PC-3 (cell line): Measurements from ENCODE around the gene ARFGAP3. TPM values are rescaled to one million over a fixed set of nuclear protein-coding genes. Genes with fewer than 3 reads are reported as not detected.

Experiments used
- ATAC-seq: fragments of 200-7000 bp; cut with Tn5 transposase; 2 replicates; pipeline ENCODE4 v1.9.1; 2020; ENCODE audit warnings: mild to moderate bottlenecking, moderate library complexity
- BruUV-seq: library from RNA; stranded (reverse); fragments of 400-500 nt; replicated peaks from 2 replicates; lab custom pipeline; 2021; lab: Mats Ljungman, UMichigan
- CTCF ChIA-PET: fragments of 300-600 bp; sonication (Branson Sonifier 250); formaldehyde crosslinking; loops from one replicate; lab custom pipeline; 2022; ENCODE audit warnings: antibody characterized with exemption; lab: Charles Lee
- POLR2A ChIA-PET: fragments of 300-600 bp; sonication (Branson Sonifier 250); formaldehyde crosslinking; loops from one replicate; lab custom pipeline; 2022; ENCODE audit warnings: antibody characterized with exemption; ENCODE audit not compliant: unreplicated experiment; lab: Charles Lee
- DNase-seq: peaks from one replicate; pipeline ENCODE4 v3.0.0-alpha.2; 2015
- H2AFZ ChIP-seq: fragments of 300-600 bp; sonication (generic); 2 replicates; pipeline ENCODE4 v1.6.0; 2016; ENCODE audit warnings: antibody characterized with exemption, low read length
- H3F3A ChIP-seq: fragments of 300-600 bp; sonication (generic); one replicate; pipeline ENCODE4 v1.6.0; 2017; ENCODE audit warnings: antibody characterized with exemption, low read length, control low read depth, mild to moderate bottlenecking; ENCODE audit not compliant: unreplicated experiment
- H3K27ac ChIP-seq: fragments of 300-600 bp; sonication (generic); 2 replicates; pipeline ENCODE4 v1.5.1; 2016; ENCODE audit warnings: mild to moderate bottlenecking, low read length
- H3K27me3 ChIP-seq: fragments of 300-600 bp; sonication (generic); 2 replicates; pipeline ENCODE4 v1.6.1; 2016; ENCODE audit warnings: low read length, mixed read lengths
- H3K36me3 ChIP-seq: fragments of 300-600 bp; sonication (generic); 2 replicates; pipeline ENCODE4 v1.6.1; 2016; ENCODE audit warnings: low read depth, mixed run types, low read length, mixed read lengths
- H3K4me1 ChIP-seq: fragments of 300-600 bp; sonication (generic); 2 replicates; pipeline ENCODE4 v1.5.1; 2016; ENCODE audit warnings: low read length; ENCODE audit not compliant: insufficient read depth
- H3K4me2 ChIP-seq: fragments of 300-600 bp; sonication (generic); 2 replicates; pipeline ENCODE4 v1.6.0; 2016; ENCODE audit warnings: low read length
- H3K4me3 ChIP-seq: fragments of 300-600 bp; sonication (generic); 2 replicates; pipeline ENCODE4 v1.5.1; 2016; ENCODE audit warnings: mild to moderate bottlenecking, low read length, mixed read lengths
- H3K79me2 ChIP-seq: fragments of 300-600 bp; sonication (generic); 2 replicates; pipeline ENCODE4 v1.6.1; 2017; ENCODE audit warnings: low read length, mixed read lengths
- H3K9ac ChIP-seq: fragments of 300-600 bp; sonication (generic); 2 replicates; pipeline ENCODE4 v1.6.0; 2016; ENCODE audit warnings: mild to moderate bottlenecking, low read length
- H3K9me2 ChIP-seq: fragments of 300-600 bp; sonication (generic); replicated peaks from 2 replicates; pipeline ENCODE4 v1.6.1; 2016; ENCODE audit warnings: mixed run types, low read length, mixed read lengths
- H3K9me3 ChIP-seq: fragments of 300-600 bp; sonication (generic); 2 replicates; pipeline ENCODE4 v1.6.1; 2016; ENCODE audit warnings: low read length, mixed read lengths
- H4K20me1 ChIP-seq: fragments of 300-600 bp; sonication (generic); 2 replicates; pipeline ENCODE4 v1.6.1; 2016; ENCODE audit warnings: low read length, mixed read lengths
- EZH2 ChIP-seq: fragments of 300-600 bp; sonication (generic); IDR thresholded peaks from one replicate; pipeline ENCODE4 v1.6.1; 2017; ENCODE audit warnings: antibody characterized with exemption, mild to moderate bottlenecking, low read length; ENCODE audit not compliant: unreplicated experiment
- EZH2phosphoT487 ChIP-seq: fragments of 300-600 bp; sonication (generic); IDR thresholded peaks from 2 replicates; pipeline ENCODE4 v1.6.1; 2018; ENCODE audit warnings: mild to moderate bottlenecking, antibody characterized with exemption, low read length, borderline replicate concordance
- intact Hi-C: fragments of 100-400 bp; cut with micrococcal nuclease; formaldehyde crosslinking; loops from 2 replicates; pipeline ENCODE4 v1.9.0; 2023
- total RNA-seq: library from RNA; depleted of rRNA; stranded (reverse); fragments of >200 nt; gene quantifications from 2 replicates; pipeline ENCODE4 v1.2.3, GENCODE V29; 2014
- TF ChIP-seq, protein P1 (sequence below): fragments of 300-600 bp; sonication (generic); conservative IDR thresholded peaks from 2 replicates; pipeline ENCODE4 v1.5.1; 2017; ENCODE audit warnings: antibody characterized with exemption, low read depth, mild to moderate bottlenecking, low read length

Gene ARFGAP3
- total RNA-seq, 1 experiment from 2014 or later = 19.2 TPM

DNA sequence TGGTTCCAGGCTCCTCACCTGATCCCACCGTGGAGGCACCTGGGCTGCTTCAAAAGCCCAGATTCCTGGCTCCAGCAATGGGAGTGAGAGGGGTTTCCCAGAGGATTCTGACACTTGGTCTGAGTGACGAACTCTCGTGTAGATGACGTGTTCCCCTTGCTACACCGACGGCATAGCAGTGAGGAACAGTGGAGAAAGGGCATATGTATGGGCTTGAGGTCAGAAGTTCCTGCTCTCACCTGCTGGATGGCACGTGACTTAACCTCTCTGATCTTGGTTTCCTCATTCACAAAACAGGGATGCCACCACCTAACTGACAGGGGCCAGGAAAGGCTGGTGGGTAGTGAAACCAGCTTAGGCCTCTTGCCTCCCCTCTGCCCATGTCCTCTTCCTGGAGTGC, 30.0 kb upstream of the ARFGAP3 start:
- no peak overlapping the region for H3K27ac ChIP-seq
- H3F3A ChIP-seq = no peaks in the 10 kb centered on the region
- ChIA-PET POLR2A (no interaction called here), CTCF (no interaction called here)
- intact Hi-C loops = no loop called here
- ATAC-seq (no peak), DNase-seq (no peak)
- H3K9me2 ChIP-seq = no peaks in the 10 kb centered on the region
- H3K4me2 ChIP-seq = no peak overlapping the region
- no peaks in the 10 kb centered on the region for H3K79me2 ChIP-seq
- H3K36me3 ChIP-seq = no peaks in the 10 kb centered on the region; the same call in 1 of the 2 replicates
- no peaks in the 10 kb centered on the region for H3K27me3 ChIP-seq
- H3K4me1 ChIP-seq = no peaks in the 10 kb centered on the region
- no peak overlapping the region for H3K4me3 ChIP-seq
- TF ChIP-seq, protein P1, sequence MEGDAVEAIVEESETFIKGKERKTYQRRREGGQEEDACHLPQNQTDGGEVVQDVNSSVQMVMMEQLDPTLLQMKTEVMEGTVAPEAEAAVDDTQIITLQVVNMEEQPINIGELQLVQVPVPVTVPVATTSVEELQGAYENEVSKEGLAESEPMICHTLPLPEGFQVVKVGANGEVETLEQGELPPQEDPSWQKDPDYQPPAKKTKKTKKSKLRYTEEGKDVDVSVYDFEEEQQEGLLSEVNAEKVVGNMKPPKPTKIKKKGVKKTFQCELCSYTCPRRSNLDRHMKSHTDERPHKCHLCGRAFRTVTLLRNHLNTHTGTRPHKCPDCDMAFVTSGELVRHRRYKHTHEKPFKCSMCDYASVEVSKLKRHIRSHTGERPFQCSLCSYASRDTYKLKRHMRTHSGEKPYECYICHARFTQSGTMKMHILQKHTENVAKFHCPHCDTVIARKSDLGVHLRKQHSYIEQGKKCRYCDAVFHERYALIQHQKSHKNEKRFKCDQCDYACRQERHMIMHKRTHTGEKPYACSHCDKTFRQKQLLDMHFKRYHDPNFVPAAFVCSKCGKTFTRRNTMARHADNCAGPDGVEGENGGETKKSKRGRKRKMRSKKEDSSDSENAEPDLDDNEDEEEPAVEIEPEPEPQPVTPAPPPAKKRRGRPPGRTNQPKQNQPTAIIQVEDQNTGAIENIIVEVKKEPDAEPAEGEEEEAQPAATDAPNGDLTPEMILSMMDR = no peak
- TF ChIP-seq EZH2 = no peak
- TF ChIP-seq EZH2phosphoT487 = no peak
- H4K20me1 ChIP-seq = no peaks in the 10 kb centered on the region
- no peaks in the 10 kb centered on the region for H3K9me3 ChIP-seq
- H2AFZ ChIP-seq = no peak overlapping the region
- no peak overlapping the region for H3K9ac ChIP-seq
- no TSS peak for BruUV-seq

DNA sequence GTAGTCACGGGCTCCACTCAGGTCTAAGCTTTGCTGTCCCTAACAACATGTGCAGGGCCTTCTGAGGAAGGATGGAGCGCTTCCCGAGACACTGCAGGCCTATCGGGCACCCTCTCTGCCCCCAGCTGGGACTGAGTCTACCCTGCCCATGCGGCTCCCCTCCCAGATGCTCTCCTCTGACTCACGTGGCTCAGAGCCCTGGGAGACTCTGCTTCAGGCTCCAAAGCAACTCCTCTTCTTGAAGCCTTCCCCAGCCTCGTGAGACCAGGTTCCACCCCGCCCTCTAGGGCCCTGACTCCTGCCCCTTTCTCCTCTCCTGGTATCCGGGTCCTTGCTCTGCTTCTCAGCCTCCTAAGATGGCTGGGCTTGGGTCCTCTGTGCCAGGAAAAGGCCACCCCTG, 28.4 kb upstream of the ARFGAP3 start:
- no peaks in the 10 kb centered on the region for H4K20me1 ChIP-seq
- CTCF ChIA-PET = no interaction called here
- H3K4me3 ChIP-seq = no peak overlapping the region
- no peak overlapping the region for H3K27ac ChIP-seq
- H3K9ac ChIP-seq = no peak overlapping the region
- no peak overlapping the region for H2AFZ ChIP-seq
- intact Hi-C loops = no loop called here
- BruUV-seq = no TSS peak
- H3K4me2 ChIP-seq = no peak overlapping the region
- no peak for DNase-seq
- no peaks in the 10 kb centered on the region for H3K79me2 ChIP-seq
- POLR2A ChIA-PET = no interaction called here
- H3K4me1 ChIP-seq = no peaks in the 10 kb centered on the region
- TF ChIP-seq, protein P1 = no peak
- TF ChIP-seq EZH2 (no peak), EZH2phosphoT487 (no peak)
- H3K9me3 ChIP-seq = no peaks in the 10 kb centered on the region
- H3F3A ChIP-seq = no peaks in the 10 kb centered on the region
- no peak for ATAC-seq
- no peaks in the 10 kb centered on the region; the same call in 1 of the 2 replicates for H3K36me3 ChIP-seq
- H3K9me2 ChIP-seq = no peaks in the 10 kb centered on the region
- no peaks in the 10 kb centered on the region for H3K27me3 ChIP-seq

DNA sequence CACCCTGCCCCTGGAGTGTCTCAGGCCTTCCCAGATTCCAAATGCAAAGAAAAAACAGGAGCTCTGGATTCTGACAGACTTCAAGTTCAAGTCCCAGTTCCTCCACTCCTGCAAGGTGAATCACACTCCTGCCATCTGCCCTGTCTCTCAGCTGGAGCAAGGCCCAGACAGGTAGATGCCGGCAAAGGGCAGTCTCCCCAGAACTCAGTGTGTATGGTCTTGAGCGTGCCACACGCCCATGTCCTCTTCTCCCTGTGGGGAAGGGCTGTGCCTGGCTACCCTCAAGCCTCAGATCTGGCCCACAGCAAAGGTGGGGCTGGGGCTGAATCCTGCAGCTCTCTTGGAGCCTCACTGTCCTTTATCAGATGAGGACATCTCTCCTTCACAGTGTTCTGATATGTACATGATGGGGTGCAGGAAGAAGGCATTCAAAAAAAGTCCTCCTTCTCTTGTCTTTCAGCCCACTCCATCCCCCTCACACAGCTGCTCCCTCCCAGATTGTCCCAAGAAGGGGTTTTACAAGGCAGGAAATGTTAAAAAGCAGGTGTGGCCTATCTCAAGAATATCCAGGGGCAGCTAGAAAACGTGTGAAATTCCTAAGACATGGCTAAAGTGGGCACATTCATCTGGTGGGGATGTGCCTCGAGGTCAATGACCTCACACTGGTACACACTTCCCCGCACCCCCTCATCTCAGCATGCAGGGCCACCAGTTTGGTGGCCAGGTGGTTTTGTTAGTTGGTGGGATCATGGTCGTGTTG, 27.7 kb upstream of the ARFGAP3 start:
- no peaks in the 10 kb centered on the region for H3K4me1 ChIP-seq
- no peaks in the 10 kb centered on the region for H3K27me3 ChIP-seq
- BruUV-seq = no TSS peak
- H3K4me3 ChIP-seq = no peak overlapping the region
- intact Hi-C loops = no loop called here
- H3K27ac ChIP-seq = no peak overlapping the region
- H3K9me2 ChIP-seq = no peaks in the 10 kb centered on the region
- no peak for ATAC-seq
- H3K36me3 ChIP-seq = no peaks in the 10 kb centered on the region; the same call in 1 of the 2 replicates
- no peaks in the 10 kb centered on the region for H4K20me1 ChIP-seq
- TF ChIP-seq, protein P1 = no peak
- TF ChIP-seq EZH2 (no peak), EZH2phosphoT487 (no peak)
- CTCF ChIA-PET = no interaction called here
- H3K9me3 ChIP-seq = no peaks in the 10 kb centered on the region
- H3F3A ChIP-seq = no peaks in the 10 kb centered on the region
- POLR2A ChIA-PET = no interaction called here
- H2AFZ ChIP-seq = no peak overlapping the region
- no peak overlapping the region for H3K9ac ChIP-seq
- H3K79me2 ChIP-seq = no peaks in the 10 kb centered on the region
- no peak for DNase-seq
- H3K4me2 ChIP-seq = no peak overlapping the region
